Measurements from ENCODE around the gene APBA1. TPM values are rescaled to one million over a fixed set of nuclear protein-coding genes. Genes with fewer than 3 reads are reported as not detected.

The APBA1 gene
- 10 to 100 TPM in 6 of 8 experiments, 1 to 10 TPM in 1, under 1 TPM in 1; 0.73 to 30.5 (median 15.7) TPM for total RNA-seq

DNA sequence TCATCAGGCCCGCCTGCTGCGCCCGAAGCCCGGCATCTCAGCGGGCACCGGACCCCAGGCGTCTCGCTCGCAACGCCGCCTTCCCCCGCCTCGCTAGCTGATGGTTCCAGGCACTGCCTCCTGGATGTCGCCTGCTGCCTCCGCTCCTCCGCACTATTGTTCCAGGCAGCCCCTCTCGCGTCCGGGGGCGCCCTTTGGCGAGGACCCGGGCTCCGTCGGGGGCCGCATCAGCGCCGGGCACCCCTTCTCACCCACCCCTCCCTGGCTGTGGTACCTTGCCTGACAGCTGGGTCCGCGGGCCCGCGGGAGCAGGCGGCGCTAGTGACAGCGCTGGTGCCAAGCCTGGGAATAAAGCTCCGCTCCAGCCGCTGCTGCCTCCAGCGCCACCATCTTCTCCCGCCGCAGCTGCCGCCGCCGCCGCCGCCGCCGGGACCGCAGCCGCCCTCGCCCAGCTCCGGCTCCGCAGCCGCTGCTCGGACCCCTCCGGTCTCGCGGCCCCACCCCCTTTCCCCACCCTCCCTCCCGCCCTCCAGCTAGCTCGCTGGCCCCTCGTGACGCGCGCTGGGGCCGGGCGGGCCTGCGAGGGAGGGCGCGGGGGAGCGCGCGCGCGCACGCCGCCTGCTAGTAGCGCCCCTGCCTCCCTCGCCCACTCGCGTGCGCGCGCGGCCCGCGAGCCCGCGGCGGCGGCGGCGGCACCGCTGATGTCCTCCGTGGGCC lies at the start of gene APBA1:
APBA1 (minus strand) TSS at position 493 of the 717 bp plus-strand sequence.
- peak within 1 kb of the TSS; percentile 70 to 92 (median 77) for H3K4me3 ChIP-seq
- 0% methylated on average over 1 to 5 of the region's 92 CpGs; no CpG with 5 or more reads in 5 of the 10 experiments for WGBS, 10 experiments
- in situ Hi-C loops (cut with MboI; ENCODE audit: low pct_unique_long_range_greater_than_20kb in 2 of 9, low sequenced_read_pairs in 9 of 9, unreplicated experiment in 9 of 9) = no loop called here
- ATAC-seq (replicated peaks in 6 of 8) = peak; percentile 56 to 78 (median 72)
- peaks cover 4 to 8% of the 10 kb centered on the region in 2 donors for H3K4me1 ChIP-seq (replicated peaks in 1 of 2)
- H3K27ac ChIP-seq = peak within 1 kb of the TSS; percentile 83 to 93

DNA sequence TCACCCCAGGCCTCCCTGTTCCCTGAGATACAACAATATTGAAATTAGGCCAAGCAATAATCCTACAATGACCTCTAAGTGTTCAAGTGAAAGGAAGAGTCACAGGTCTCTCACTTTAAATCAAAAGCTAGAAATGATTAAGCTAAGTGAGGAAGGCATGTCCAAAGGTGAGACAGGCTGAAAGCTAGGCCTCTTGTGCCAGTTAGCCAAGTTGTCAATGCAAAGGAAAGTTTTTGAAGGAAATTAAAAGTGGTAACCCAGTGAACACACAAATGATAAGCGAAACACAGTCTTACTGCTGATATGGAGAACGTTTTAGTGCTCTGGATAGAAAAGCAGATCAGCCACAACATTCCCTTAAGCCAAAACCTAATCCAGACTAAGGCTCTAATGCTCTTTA lies 47.8 kb upstream of the APBA1 start:
- Histone ChIP-seq H3K4me3 (no peak overlapping the region), H3K4me1 (replicated peaks in 1 of 2) (no peaks in the 10 kb centered on the region), H3K27ac (no peak overlapping the region)
- ATAC-seq (replicated peaks in 6 of 8) = no peak
- in situ Hi-C loops (cut with MboI; ENCODE audit: low pct_unique_long_range_greater_than_20kb in 2 of 9, low sequenced_read_pairs in 9 of 9, unreplicated experiment in 9 of 9) = loop anchor here in 1 of 9 experiments (25.0 kb wide), 1 partner anchor 158 kb away; no protein-coding TSS in a partner anchor
- 83 to 100% (median 94%) methylated on average over 1 to 2 of the region's 2 CpGs; no CpG with 5 or more reads in 4 of the 10 experiments for WGBS, 10 experiments

- ATAC-seq (replicated peaks in 6 of 8) = peak in 3 of 8 experiments; percentile 89 to 98 (median 92)
- WGBS, 10 experiments = 37 to 100% (median 86%) methylated on average over 1 to 3 of the region's 3 CpGs
- Histone ChIP-seq H3K27ac (no peak overlapping the region), H3K4me3 (no peak overlapping the region), H3K4me1 (replicated peaks in 1 of 2) (no peaks in the 10 kb centered on the region)
- in situ Hi-C loops (cut with MboI; ENCODE audit: low pct_unique_long_range_greater_than_20kb in 2 of 9, low sequenced_read_pairs in 9 of 9, unreplicated experiment in 9 of 9) = loop anchor here in 1 of 9 experiments (25.0 kb wide), 1 partner anchor 157 kb away; no protein-coding TSS in a partner anchor
Measured at GRCh38 chr9:69719367-69719766, 47.2 kb upstream of the APBA1 start.

DNA sequence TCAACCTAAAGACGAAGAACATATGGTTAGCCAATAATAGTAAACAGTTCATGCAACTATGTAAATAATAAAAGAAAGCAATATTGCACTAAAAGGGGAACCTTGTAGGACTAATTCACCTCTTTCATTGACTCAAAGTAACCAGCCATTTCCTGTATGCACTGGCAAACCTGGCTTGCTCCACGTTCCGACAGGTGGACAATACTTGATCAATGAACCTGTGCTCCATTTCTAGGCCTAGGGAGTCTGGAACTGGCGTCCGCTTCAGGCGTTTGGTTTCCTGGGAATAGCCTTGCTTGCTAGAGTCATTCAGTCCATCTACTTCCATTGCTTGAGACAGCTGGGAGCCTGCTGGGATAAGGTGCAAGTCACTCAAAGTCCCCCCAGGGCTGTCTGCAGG lies 46.0 kb upstream of the APBA1 start:
- WGBS, 10 experiments = 87 to 100% (median 95%) methylated on average over 1 to 6 of the region's 6 CpGs
- no peak for ATAC-seq (replicated peaks in 6 of 8)
- in situ Hi-C loops (cut with MboI; ENCODE audit: low pct_unique_long_range_greater_than_20kb in 2 of 9, low sequenced_read_pairs in 9 of 9, unreplicated experiment in 9 of 9) = loop anchor here in 1 of 9 experiments (25.0 kb wide), 1 partner anchor 156 kb away; no protein-coding TSS in a partner anchor

GRCh38 chr9:69715825-69716224 lies 43.7 kb upstream of the APBA1 start:
- ATAC-seq (replicated peaks in 6 of 8) = no peak

More for the DNA sequence above, 46.0 kb upstream of the APBA1 start:
- H3K4me3 ChIP-seq = no peak overlapping the region
- no peaks in the 10 kb centered on the region for H3K4me1 ChIP-seq (replicated peaks in 1 of 2)
- no peak overlapping the region for H3K27ac ChIP-seq

GRCh38 chr9:69715096-69715495 lies 42.9 kb upstream of the APBA1 start:
- no peak for ATAC-seq (replicated peaks in 6 of 8)
- Histone ChIP-seq H3K4me1 (replicated peaks in 1 of 2) (no peaks in the 10 kb centered on the region), H3K4me3 (no peak overlapping the region), H3K27ac (no peak overlapping the region)
- WGBS, 10 experiments = 90 to 100% (median 94%) methylated on average over 2 to 3 of the region's 3 CpGs; no CpG with 5 or more reads in 1 of the 10 experiments
- in situ Hi-C loops (cut with MboI; ENCODE audit: low pct_unique_long_range_greater_than_20kb in 2 of 9, low sequenced_read_pairs in 9 of 9, unreplicated experiment in 9 of 9) = loop anchor here in 1 of 9 experiments (25.0 kb wide), 1 partner anchor 153 kb away; no protein-coding TSS in a partner anchor

More at GRCh38 chr9:69715825-69716224, 43.7 kb upstream of the APBA1 start:
- in situ Hi-C loops (cut with MboI; ENCODE audit: low pct_unique_long_range_greater_than_20kb in 2 of 9, low sequenced_read_pairs in 9 of 9, unreplicated experiment in 9 of 9) = loop anchor here in 1 of 9 experiments (25.0 kb wide), 1 partner anchor 154 kb away; no protein-coding TSS in a partner anchor
- WGBS, 10 experiments = 86 to 100% (median 100%) methylated on average over 1 of the region's 1 CpG; no CpG with 5 or more reads in 3 of the 10 experiments
- Histone ChIP-seq H3K4me1 (replicated peaks in 1 of 2) (no peaks in the 10 kb centered on the region), H3K4me3 (no peak overlapping the region), H3K27ac (no peak overlapping the region)

- 64 to 100% (median 80%) methylated on average over 1 to 2 of the region's 2 CpGs; no CpG with 5 or more reads in 6 of the 10 experiments for WGBS, 10 experiments
- ATAC-seq (replicated peaks in 6 of 8) = no peak
- Histone ChIP-seq H3K4me1 (replicated peaks in 1 of 2) (no peaks in the 10 kb centered on the region), H3K27ac (no peak overlapping the region), H3K4me3 (no peak overlapping the region)
- in situ Hi-C loops (cut with MboI; ENCODE audit: low pct_unique_long_range_greater_than_20kb in 2 of 9, low sequenced_read_pairs in 9 of 9, unreplicated experiment in 9 of 9) = loop anchor here in 2 of 9 experiments (25.0 kb wide), 2 partner anchors 110 to 165 kb away; no protein-coding TSS in a partner anchor
Measured at GRCh38 chr9:69697475-69697874, 25.3 kb upstream of the APBA1 start.

- Histone ChIP-seq H3K4me1 (replicated peaks in 1 of 2) (no peaks in the 10 kb centered on the region), H3K4me3 (no peak overlapping the region), H3K27ac (no peak overlapping the region)
- no peak for ATAC-seq (replicated peaks in 6 of 8)
- WGBS, 10 experiments = 55 to 100% (median 94%) methylated on average over 1 to 2 of the region's 2 CpGs
- in situ Hi-C loops (cut with MboI; ENCODE audit: low pct_unique_long_range_greater_than_20kb in 2 of 9, low sequenced_read_pairs in 9 of 9, unreplicated experiment in 9 of 9) = loop anchor here in 2 of 9 experiments (25.0 kb wide), 2 partner anchors 110 to 165 kb away; no protein-coding TSS in a partner anchor
Measured at GRCh38 chr9:69696802-69697201, 24.6 kb upstream of the APBA1 start.

GRCh38 chr9:69689991-69690538 lies 17.9 kb upstream of the APBA1 start:
- Histone ChIP-seq H3K4me3 (no peak overlapping the region), H3K27ac (no peak overlapping the region), H3K4me1 (replicated peaks in 1 of 2) (no peaks in the 10 kb centered on the region)
- in situ Hi-C loops (cut with MboI; ENCODE audit: low pct_unique_long_range_greater_than_20kb in 2 of 9, low sequenced_read_pairs in 9 of 9, unreplicated experiment in 9 of 9) = loop anchor here in 2 of 9 experiments (25.0 kb wide), 2 partner anchors 103 to 172 kb away; no protein-coding TSS in a partner anchor
- 0 to 80% (median 56%) methylated on average over 1 to 2 of the region's 2 CpGs; no CpG with 5 or more reads in 1 of the 10 experiments for WGBS, 10 experiments
- no peak for ATAC-seq (replicated peaks in 6 of 8)

DNA sequence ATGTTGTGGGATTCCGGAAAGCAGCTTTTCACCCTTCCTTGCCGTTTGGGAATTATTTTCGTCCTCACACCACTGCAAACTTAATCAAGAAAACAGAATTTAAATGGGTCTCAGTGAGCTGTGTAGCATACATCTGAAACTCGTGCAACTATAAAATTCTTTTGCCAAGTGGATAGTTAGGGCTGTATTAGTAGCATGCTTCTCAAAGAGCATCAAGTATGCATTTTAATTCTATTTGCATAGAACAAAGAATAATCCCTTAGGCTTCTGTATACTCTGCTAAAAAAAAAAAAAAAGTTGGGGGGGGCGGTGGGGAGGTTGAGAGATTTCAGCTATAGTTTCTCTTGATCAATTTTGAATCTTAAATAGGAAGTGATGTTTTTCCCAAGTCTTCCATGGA lies 11.8 kb upstream of the APBA1 start:
- in situ Hi-C loops (cut with MboI; ENCODE audit: low pct_unique_long_range_greater_than_20kb in 2 of 9, low sequenced_read_pairs in 9 of 9, unreplicated experiment in 9 of 9) = loop anchor here in 2 of 9 experiments (25.0 kb wide), 2 partner anchors 97 to 178 kb away; no protein-coding TSS in a partner anchor
- no peaks in the 10 kb centered on the region for H3K4me1 ChIP-seq (replicated peaks in 1 of 2)
- H3K27ac ChIP-seq = no peak overlapping the region
- WGBS, 10 experiments = 47 to 100% (median 76%) methylated on average over 1 to 5 of the region's 5 CpGs
- H3K4me3 ChIP-seq = no peak overlapping the region
- peak in 3 of 8 experiments; percentile 34 to 91 (median 43) for ATAC-seq (replicated peaks in 6 of 8)

GRCh38 chr9:69678843-69679538 lies 6.8 kb upstream of the APBA1 start:
- in situ Hi-C loops (cut with MboI; ENCODE audit: low pct_unique_long_range_greater_than_20kb in 2 of 9, low sequenced_read_pairs in 9 of 9, unreplicated experiment in 9 of 9) = loop anchor here in 2 of 9 experiments (25.0 kb wide), 2 partner anchors 92 to 183 kb away; no protein-coding TSS in a partner anchor
- H3K4me1 ChIP-seq (replicated peaks in 1 of 2) = no peaks in the 10 kb centered on the region
- no peak overlapping the region for H3K4me3 ChIP-seq
- no peak overlapping the region for H3K27ac ChIP-seq
- WGBS, 10 experiments = 39 to 95% (median 80%) methylated on average over 2 to 4 of the region's 4 CpGs
- ATAC-seq (replicated peaks in 6 of 8) = no peak

DNA sequence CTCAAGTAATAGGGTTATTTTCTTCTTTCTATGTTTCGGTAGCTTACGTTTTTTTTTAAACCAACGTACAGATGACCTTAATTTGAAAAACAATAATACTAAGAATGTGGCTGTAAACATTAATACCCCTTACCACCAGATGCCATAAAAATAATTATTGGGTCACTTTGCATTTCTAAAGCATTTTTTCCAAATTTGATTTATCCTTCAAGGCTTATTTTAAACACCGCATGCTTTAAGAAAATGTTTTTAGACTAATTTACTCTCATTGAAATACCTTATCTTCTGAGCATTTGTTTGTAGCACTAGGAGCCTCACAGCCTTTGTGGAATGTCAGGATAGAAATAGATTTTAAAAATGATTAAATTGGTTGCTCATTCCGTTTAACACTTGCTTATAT lies 5.8 kb upstream of the APBA1 start:
- H3K4me3 ChIP-seq = no peak overlapping the region
- in situ Hi-C loops (cut with MboI; ENCODE audit: low pct_unique_long_range_greater_than_20kb in 2 of 9, low sequenced_read_pairs in 9 of 9, unreplicated experiment in 9 of 9) = loop anchor here in 2 of 9 experiments (25.0 kb wide), 2 partner anchors 91 to 184 kb away; no protein-coding TSS in a partner anchor
- peaks cover 0 to 2% of the 10 kb centered on the region in 2 donors for H3K4me1 ChIP-seq (replicated peaks in 1 of 2)
- no peak overlapping the region for H3K27ac ChIP-seq
- WGBS, 10 experiments = 28 to 85% (median 72%) methylated on average over 2 to 5 of the region's 5 CpGs
- ATAC-seq (replicated peaks in 6 of 8) = no peak

All from motor neuron (in vitro differentiated cells).